HG03095 (cell line): ENCODE measurements around the gene SLC22A23.

Experiments used
- ATAC-seq: cut with Tn5 transposase; IDR thresholded peaks from one replicate; pipeline ENCODE4 v1.9.1; 2021; ENCODE audit warnings: moderate library complexity; ENCODE audit not compliant: unreplicated experiment

Gene SLC22A23

DNA sequence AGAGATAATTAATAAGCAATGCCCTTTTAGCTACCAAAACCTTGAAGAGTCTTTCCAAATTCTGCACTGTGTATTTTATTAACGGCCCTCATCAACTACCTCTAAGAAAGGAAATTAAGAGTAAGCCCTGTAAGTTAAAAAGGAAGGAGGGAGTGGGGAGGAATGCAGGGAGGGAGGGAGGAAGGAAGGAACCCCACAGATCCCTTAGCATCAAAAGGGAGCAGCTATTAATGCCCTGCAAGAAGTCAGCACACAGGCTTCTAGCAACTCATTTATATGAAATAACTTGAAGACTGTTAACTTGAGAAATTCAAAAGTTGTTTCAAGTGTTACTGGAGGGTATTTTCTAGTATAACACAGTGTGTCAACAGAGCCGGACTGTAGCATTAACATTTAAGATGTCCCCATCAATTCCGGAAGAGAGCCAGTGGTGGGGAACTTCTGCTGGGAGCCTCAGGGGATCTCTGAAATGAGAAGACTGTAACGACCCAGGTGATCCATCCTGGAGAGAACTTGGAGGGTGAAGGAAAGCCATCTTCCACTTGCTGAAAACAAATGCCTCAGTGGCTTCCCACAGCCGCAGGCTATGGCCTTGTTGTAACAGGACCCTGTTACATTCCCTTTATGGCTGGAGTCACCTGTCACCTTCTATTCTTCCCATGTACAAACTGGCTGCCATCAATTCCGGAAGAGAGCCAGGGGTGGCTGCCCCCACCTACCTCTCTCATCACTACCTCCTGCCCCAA, 33.2 kb downstream of the SLC22A23 start:
- no peak for ATAC-seq

DNA sequence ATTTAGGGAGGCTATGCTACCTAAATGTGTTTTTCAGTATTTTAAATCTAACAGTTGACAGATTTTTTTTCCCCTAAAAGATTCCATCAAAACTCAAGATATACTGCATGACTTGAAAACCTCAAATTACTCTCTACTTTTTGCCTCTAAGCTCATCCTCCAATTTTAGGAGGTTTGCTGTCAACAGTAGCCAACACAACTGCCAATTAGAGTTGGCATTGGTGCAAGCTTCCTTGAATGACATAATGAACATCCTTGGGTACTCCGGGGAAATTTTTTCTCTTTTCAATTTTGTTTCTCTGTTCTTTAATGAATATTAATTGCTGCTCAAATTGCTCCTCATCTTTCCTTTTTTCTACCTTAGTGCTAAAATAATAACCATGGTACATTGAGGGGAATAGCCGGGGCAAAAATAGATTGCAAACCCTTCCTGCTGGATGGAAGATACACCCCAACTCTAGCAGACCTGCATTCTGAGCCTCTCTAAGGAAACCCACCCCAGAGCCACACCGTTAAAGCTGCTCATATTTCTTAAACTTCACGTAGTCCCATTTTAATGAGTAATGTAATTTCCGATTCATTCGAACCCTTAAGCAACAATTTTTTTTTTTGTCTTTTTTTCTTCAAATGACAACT, 34.3 kb downstream of the SLC22A23 start:
- no peak for ATAC-seq

DNA sequence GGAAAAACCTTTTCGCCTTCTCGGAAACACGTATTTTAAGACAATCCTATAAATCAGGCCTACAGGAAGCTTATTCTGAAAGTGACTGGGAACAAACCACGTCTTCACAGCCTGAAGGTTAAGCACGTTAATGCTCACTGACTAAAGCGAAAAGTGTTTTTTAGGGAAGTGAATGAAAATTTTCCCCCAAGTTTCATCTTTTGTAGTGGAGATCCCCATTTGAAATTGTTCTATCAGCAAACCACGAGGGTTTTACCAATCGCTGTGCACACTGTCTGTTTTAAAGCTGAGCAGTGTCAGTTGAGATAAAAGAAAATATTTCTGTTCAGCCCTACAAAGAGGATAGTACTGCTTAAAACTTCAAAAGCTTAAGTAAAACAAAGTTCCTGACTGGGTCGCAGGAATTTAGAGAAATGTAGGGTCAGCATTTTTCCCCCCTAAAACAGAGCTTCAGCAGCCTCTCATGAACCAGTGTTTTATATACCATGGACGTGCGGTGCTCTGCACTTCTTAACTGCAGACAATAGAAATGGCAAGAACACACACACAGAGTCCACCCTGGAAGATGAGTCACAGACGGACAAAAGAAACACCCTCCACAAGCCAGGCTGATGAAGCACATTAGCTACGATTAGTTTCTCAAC, 34.9 kb downstream of the SLC22A23 start:
- ATAC-seq = no peak

DNA sequence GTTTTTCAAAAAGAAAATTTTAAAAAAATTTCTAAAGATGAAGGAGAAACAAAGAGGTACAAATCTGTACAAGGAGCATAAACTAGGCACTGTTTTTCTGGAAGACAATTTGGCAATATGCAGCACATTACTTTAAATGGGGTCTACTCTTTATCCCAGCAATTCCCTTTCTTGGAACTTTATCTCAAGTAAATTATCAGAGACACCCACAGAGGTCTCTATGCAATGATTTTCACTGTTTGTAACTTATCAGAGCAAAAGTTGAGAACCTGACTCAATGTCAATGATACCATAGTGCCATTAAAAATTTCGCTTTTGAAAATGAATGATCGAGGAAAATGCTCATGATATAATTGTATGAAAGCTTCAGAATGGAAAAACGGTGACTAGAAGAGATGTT, 35.7 kb downstream of the SLC22A23 start:
- no peak for ATAC-seq

DNA sequence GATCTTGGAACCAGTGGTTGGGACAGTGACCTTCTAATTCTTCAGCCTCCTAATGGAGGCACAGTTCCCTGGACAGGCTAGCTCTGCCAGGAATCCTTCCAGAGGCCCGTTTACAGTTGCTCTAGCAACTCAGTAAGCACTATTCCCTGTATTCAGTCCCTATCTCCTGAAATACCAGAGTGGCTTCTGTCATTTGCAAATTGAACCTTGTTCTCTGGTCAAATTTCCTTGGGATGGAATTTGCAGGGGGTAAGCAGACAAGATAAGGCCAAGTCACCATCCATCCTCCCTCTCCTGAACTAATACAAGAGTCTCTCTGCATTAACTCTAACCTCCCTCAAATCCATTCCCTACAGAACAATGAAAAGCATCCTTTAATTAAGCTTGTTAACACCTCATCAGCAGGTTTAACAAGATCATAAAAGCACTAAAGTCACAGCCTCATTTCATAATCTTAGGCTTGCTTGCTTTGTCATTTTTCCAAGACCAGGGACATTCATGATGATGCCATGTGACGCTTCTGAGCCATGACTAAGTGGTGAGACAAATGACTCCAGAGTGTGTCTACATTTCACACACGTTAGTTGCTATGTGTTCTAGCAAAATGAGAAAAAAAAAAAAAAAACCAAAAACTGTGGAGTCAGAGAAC, 37.1 kb downstream of the SLC22A23 start:
- no peak for ATAC-seq

DNA sequence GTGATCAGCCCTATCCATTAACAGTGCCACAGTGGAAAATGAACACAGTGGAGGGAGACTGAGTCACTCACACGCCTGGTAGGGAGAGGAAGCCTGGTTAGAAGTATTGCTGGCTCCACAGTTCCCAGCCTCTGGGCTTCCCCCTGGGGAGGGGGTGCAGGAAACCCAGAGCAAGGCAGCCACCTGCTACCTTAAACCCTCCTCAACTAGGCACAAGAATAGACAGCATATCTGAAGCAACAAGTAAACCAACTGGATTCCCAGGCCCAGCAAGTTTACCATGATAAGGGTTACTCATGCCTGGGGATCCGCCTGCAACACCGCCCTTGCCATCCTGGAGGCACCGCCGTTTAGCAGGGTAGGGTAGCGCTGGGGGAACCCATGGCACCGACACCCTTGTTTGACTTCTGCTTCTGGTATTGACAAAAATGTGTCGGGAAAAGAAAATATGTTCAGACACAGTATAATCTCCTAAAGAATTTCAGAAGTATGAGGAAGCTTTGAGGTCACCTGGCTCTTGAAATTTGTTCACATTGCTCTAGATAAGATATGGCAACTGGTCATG, 38.3 kb downstream of the SLC22A23 start:
- no peak for ATAC-seq

DNA sequence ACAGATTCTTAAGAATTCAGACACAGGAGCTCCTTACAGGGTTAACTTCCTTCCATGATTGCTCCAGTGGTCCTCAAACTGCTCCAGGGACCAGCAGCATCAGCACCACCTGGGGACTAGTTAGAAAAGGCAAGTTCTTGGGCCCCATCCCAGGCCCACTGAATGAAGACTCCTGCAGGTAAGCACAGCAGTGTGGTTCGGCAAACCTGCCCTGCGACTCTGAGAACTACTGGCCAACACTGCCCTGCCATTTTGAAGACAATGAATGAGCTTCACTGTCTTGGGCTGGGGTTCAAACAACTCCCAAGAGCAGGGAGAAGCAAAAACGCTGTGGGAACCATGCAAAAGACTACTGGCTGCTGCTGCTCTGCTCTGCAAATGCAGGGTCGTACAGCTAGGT, 39.4 kb downstream of the SLC22A23 start:
- no peak for ATAC-seq

DNA sequence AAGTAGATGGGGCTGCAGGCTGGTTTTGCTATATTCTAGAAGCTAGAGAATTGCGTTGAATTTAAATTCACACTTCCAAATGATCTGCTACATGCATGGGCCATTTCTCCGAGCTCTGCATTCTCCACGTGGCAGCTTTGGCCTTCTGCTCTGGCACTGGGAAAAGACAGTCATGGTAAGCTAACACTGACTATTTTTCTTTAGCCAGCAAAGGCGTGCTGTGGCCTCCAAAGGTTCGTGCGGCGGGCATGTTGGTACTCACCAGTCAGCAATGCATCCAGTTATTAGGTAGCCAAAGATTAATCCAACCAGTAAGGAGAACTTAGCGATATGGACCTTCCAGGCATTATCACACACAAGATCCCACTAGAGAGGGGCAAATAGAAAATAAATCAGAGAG, 41.4 kb downstream of the SLC22A23 start:
- no peak for ATAC-seq

DNA sequence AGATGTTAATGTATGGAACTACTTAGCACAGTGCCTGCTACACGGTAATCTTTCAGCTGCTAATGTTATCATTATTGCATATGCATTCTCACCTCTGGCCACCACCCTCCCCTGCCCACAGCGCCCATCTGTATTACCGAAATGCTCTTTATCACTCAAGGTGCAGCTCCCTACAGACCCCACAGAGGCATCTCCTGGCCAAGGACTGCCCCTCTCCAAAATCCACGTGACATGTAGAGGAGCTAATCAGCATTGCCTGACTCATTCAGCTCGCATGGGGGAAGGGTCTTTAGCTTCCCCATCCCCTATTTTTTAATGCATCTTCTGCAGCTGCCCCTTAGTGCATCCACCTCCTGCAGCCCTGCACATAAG, 41.8 kb downstream of the SLC22A23 start:
- no peak for ATAC-seq

DNA sequence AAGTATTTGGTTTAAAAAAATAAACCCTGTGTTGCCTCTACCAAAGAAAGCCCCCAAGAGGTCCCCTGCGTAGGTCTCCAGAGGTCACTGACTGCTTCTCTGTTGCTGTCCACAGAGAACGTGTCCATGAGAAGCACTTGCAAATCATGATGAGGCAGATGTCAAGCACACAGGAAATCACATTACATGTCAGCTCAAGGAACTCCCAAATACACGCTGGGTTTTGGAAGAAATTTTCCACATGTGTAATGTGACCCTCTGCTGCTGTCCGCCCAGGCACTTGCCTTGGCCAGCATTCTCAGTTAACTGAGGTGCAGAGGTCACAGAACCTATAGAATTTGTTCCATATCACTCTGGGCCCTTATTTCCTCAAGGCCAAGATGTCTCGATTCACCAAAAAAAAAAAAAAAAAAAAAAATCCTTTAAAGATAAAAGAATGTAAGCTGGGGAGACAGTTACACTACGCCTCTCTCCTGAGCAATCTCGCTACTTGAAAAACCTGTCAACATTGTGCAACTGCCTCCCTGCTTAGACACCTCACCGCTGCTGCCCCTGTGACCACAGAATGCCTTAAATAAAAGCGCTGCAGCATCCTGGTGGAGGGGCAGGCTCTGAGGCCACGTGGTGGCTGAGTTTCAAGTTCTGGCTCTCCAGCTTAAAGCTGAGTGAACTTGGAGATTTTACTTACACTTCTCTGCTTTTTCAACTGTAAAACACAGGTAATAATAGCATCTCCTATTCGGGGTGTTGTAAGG, 42.3 kb downstream of the SLC22A23 start:
- ATAC-seq = no peak

DNA sequence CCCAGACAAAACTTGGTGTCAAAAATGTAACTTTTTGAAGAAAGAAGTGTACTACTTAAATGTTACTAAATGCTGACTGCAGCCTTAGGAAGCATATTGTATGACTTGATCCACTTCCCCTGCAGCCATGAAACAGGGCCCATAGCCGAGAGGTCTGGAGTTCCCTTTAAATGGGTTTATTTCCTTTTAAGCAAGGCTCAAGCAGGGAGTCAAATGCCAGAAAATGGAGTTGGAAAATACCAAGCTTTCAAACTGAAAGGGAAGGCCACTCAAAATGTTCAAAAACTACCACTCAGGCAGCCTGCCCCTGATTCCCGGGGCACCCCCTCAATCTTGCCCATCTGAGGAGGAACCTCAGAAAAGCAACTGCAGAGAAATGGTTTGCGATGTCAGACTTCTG, 43.3 kb downstream of the SLC22A23 start:
- no peak for ATAC-seq

DNA sequence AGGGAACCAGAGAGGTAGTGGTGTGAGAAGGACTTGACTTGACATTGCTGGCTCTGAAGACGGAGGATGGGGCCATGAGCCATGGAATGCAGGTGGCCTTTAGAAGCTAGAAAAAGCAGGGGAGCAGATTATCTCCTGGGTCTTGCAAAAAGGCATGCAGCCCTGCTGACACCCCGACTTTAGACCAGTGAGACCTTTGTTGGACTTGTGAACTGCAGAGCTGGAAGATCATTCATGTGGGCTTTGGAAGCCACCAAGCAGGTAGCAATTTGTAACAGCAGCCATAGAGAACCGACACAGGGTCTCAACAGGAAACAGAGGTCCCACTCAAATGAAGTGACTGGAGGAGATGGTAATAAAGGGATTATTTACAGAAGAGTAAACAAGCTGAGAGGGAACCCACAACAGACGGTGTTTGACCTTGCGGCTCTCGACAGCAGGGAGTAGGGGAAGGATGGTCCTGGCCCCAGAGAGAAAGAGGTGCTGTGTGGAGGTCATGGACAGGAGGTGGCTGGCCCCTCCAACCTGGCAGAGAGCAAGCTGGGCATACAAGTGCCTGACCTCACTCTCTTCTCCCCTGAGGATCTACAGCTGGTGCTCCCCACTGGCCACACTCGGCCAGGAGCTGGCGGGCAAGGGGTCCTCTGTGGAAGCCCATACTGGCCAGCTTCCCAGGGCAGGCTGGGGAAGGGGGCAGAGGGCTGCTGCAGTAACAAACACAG, 43.9 kb downstream of the SLC22A23 start:
- ATAC-seq = no peak

DNA sequence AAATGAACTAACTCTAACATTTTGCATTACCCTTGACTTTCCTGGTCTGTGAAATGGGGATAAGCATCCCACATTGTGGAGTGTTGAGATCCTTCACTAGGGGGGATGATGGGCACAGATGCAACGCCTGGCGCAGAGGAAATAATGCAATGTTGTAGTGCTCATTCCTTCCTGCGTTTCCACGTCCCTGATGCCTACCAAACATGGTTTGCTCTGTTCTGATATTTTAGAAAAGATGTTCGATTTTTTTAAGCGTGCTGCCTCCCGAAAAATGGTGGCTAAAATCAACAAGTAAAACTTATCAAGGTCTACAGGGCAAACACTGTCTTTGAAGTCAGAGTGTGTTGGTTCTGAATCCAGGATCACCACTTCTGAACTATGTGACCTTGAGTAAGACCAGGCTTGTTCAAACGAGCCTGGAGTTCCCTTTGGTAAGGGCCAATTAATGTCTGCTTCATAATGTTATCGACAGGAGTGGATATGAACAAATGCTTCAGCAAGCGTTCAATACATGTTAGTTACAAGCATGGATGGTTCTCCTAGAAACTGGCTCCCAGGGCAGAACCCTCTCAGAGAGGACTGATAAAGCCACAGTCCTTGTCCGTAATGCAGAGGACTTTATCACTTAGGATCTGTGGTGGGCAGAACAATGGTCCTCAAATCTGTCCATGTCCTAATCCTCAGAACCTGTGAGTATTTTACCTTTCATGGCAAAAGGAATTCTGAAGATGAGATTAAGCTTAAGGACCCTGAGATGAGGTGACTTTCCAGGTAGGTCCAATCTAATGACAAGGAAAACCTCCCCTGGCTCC, 44.7 kb downstream of the SLC22A23 start:
- ATAC-seq = no peak

DNA sequence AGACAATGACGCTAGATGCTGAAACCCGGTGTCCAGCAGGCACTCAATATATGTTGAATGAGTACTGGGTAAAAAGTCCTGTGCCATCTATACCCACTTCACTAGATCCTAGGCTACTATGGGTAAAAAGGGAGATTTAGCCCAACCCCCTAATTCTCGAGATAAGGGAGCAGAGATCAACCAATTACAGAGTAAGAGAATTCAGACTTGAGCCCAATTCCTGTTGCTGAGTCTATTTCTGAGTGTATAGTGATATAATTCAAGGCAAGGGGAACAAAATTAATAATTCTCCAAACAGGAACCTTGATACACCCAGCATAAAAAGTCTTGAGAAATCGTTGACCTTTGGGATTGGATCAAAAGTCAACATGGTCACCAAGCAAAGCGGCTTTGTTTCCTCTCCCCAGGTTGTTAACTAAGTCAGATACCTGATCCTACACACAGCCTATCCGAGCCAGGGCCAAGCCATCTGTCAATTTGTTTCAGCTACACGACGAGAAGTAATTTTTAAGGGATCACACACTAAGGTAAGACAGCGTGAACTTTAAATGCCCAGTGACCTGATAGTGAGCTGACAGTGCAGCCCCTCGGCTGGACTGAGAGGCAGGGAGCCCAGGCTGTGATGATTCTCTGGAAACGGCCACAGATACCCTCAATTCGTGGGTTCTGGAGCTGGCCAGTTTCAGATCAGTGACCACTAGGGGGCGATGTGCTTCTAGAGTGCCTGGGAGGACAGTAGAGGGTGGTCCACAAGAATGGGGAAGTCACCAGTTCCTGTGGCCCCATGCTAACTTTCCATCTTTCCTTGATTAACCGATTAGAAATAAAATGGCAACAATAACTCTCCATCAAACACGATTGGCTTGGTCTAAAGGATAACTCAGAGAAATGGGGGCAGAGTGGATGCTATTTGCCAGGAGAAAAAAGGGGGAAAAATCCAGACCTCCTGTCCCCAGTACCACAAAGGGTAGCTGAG, 46.2 kb downstream of the SLC22A23 start:
- ATAC-seq = no peak

DNA sequence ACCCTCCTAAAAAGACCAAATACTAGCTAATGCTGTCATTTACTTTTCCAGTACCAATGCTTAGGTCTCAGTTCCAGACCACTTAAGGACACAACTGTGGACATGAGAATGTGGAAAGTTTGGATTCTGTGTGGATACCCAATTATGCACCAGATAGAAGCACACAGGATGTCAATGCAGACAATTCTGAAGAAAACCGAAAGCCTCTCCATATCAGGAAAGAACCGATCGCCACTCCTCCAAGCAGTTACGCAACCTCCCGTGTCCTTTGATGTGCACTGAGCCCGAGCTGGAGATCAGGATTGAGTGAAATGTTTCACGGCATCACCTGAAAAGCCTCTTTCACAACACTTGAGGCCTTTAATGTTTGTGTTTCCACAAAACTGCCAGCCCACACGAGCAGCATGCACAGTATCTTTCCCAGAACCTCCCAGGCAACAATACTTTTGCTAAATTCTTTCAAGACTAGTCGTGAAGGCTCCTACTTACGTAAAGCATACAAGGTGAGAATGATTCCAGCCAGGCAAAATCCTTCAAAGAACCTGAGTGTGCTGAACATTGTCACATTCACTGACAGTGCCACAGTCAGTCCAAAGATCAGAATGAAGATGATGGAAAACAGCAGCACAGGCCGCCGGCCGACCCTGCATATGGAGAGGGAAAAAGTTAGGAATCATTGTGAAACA, 47.0 kb downstream of the SLC22A23 start:
- ATAC-seq = no peak

DNA sequence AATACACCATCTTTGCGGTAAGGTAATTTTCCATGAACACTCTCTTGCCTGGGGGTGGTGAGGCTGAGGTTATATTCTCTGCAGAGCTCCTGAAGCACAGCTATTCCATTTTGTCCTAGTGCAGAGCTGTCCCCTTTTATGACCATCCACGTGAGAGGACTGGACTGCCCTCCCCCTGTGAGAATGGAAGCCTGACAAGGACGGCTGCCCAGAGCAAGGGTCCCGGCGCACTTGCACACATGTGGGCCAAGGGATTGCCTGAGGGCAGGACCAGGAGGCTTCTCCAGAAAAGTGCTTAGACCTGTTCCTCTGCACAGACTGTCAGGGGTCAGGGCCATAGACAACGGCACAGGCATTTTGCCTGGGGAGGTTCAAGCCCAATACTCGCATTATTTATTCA, 48.2 kb downstream of the SLC22A23 start:
- no peak for ATAC-seq

DNA sequence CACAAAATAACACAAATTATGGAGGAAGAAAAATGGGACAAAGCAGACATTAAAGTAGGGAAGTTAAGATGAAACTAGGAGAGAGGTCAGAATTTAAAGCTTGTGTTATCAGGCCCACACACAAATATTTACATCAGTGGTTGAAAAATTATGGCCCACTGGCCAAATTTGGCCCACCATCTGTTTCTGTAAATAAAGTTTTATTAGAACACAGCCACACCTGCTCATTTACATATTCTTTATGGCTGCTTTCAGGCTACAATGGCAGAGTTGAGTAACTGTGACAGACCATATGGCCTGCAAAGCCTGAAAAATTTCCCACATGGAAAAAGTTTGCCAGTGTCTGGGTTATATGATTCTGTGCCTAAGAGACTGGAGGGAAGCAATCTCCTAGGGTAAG, 49.0 kb downstream of the SLC22A23 start:
- ATAC-seq = no peak
